ENCODE results near the gene MYOM3. TPM values are rescaled to one million over a fixed set of nuclear protein-coding genes. Genes with fewer than 3 reads are reported as not detected.

The MYOM3 gene
- total RNA-seq, 1 donor from 2014 or later, result 0.70 TPM

GRCh38 chr1:24007079-24007478 is 104.9 kb downstream of the MYOM3 start:
- H3K4me3 Mint-ChIP-seq (ENCODE audit: unreplicated experiment), result no peak overlapping the region
- no peak for DNase-seq (ENCODE audit: low spot score)
- H3K36me3 Mint-ChIP-seq (ENCODE audit: low read depth), result no peaks in the 10 kb centered on the region
- peaks cover 57% of the 10 kb centered on the region for H3K4me1 Mint-ChIP-seq (ENCODE audit: low read depth)
- no peak overlapping the region for H3K27ac Mint-ChIP-seq (ENCODE audit: unreplicated experiment)
- H3K27me3 Mint-ChIP-seq (ENCODE audit: low read depth), result no peaks in the 10 kb centered on the region
- TF ChIP-seq, protein P1, sequence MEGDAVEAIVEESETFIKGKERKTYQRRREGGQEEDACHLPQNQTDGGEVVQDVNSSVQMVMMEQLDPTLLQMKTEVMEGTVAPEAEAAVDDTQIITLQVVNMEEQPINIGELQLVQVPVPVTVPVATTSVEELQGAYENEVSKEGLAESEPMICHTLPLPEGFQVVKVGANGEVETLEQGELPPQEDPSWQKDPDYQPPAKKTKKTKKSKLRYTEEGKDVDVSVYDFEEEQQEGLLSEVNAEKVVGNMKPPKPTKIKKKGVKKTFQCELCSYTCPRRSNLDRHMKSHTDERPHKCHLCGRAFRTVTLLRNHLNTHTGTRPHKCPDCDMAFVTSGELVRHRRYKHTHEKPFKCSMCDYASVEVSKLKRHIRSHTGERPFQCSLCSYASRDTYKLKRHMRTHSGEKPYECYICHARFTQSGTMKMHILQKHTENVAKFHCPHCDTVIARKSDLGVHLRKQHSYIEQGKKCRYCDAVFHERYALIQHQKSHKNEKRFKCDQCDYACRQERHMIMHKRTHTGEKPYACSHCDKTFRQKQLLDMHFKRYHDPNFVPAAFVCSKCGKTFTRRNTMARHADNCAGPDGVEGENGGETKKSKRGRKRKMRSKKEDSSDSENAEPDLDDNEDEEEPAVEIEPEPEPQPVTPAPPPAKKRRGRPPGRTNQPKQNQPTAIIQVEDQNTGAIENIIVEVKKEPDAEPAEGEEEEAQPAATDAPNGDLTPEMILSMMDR (IDR thresholded peaks at IDR 0.05), result no peak
- H3K9me3 Mint-ChIP-seq (ENCODE audit: low read depth), result no peaks in the 10 kb centered on the region

Other genes starting within 250 kb of the MYOM3 start
- gene FUCA1, start 243.8 kb downstream of the MYOM3 start, total RNA-seq, result 14.6 to 15.9 TPM (median 15.6 TPM) in 3 replicates
- gene CNR2, start 198.8 kb downstream of the MYOM3 start, total RNA-seq, result not detected in 3 replicates
- gene PNRC2, start 152.3 kb downstream of the MYOM3 start, total RNA-seq, result 52.9 to 62.6 TPM (median 54.2 TPM) in 3 replicates
- gene SRSF10, start 131.8 kb downstream of the MYOM3 start, total RNA-seq, result 86.0 to 113 TPM (median 92.0 TPM) in 3 replicates
- not detected in 3 replicates for gene IL22RA1, start 31.0 kb upstream of the MYOM3 start, total RNA-seq
- 0.12 to 0.22 TPM in 2 of 3 replicates, not detected in the other for gene IFNLR1, start 75.2 kb upstream of the MYOM3 start, total RNA-seq
- gene GRHL3, start 207.2 kb upstream of the MYOM3 start, total RNA-seq, result 0.07 TPM in 1 of 3 replicates, not detected in the others